ENCODE data around the gene DLG2. TPM values are rescaled to one million over a fixed set of nuclear protein-coding genes. Genes with fewer than 3 reads are reported as not detected.
"Not testable (repeated sequence)": the region's sequence is repeated elsewhere in the genome, so short reads cannot be mapped to it uniquely, and the experiment has no call there.

Gene DLG2
- polyA plus RNA-seq, 4 donors = 10.8 to 15.6 (median 12.2) TPM

- no peak for DNase-seq (ENCODE audit: low read depth in 4 of 4, low spot score in 2 of 4)
Measured at GRCh38 chr11:84812471-84812969, 814.6 kb downstream of the DLG2 start.

GRCh38 chr11:84806354-84806753 is 820.8 kb downstream of the DLG2 start:
- no peak for DNase-seq (ENCODE audit: low read depth in 4 of 4, low spot score in 2 of 4)

DNA sequence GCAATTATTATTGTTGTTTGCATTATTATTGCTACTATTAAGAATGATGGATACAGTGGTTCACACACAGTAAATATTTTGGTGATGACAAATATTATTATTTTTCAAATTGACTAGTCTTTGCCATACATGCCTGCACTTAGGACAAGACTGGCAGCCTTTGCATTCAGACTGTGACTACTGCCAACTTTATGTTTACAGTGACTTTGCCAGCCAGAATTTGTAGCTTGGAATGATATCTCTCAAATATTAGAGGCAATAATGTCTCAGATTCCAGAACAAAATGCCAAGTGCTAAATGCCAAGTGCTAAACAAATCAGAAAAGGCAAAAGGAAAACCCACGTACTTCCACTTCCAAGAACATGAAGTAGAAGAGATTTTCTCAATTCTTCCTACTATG is 823.1 kb downstream of the DLG2 start:
- no peak for DNase-seq (ENCODE audit: low read depth in 4 of 4, low spot score in 2 of 4)

GRCh38 chr11:84800755-84801346 is 826.3 kb downstream of the DLG2 start:
- no peak for DNase-seq (ENCODE audit: low read depth in 4 of 4, low spot score in 2 of 4)

DNA sequence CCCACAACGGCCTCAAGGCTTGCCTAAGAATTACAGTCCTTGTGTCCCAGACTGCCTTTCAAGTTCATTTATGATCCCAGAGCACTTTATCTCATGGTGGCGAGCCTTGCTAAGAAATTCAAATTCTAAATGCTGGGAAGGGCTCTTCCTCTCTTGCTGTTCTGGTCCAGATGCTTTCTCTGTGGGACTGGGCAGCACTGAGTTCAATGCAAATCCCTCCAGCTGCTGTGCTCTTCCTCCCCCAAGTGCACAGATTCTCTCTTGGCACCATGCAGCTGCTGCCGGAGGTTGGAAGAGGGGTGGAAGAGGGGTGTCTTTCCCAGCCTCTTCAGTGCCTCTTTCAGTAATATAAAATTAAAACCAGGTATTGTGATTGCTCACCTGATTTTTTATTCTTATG is 828.0 kb downstream of the DLG2 start:
- no peak for DNase-seq (ENCODE audit: low read depth in 4 of 4, low spot score in 2 of 4)

DNA sequence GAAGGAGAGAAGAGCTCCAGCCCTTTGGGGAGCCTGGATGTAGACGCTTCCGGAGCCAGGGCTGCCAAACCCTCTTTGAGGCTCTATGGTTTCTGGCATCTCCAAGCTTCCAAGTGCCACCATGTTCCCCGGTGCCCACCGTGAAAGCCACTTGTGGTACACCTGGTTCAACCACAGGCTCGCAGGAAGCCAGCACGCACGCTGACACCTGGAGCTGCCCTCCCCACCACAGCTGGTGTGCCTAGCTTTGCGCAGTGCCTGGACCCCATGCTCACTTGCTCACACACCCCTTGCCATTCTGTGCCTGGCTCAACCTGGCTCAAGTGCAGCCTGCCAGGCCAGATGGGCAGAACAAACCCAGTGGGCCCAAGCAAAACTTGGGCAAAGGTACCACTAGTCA is 831.4 kb downstream of the DLG2 start:
- no peak for DNase-seq (ENCODE audit: low read depth in 4 of 4, low spot score in 2 of 4)

- no peak for DNase-seq (ENCODE audit: low read depth in 4 of 4, low spot score in 2 of 4)
Measured at GRCh38 chr11:84794663-84795443, 832.3 kb downstream of the DLG2 start.

- DNase-seq (ENCODE audit: low read depth in 4 of 4, low spot score in 2 of 4) = no peak
Measured at GRCh38 chr11:84793318-84793717, 833.8 kb downstream of the DLG2 start.

- DNase-seq (ENCODE audit: low read depth in 4 of 4, low spot score in 2 of 4) = no peak
Measured at GRCh38 chr11:84790849-84791427, 836.2 kb downstream of the DLG2 start.

- DNase-seq (ENCODE audit: low read depth in 4 of 4, low spot score in 2 of 4) = no peak
Measured at GRCh38 chr11:84788220-84788619, 838.9 kb downstream of the DLG2 start.

DNA sequence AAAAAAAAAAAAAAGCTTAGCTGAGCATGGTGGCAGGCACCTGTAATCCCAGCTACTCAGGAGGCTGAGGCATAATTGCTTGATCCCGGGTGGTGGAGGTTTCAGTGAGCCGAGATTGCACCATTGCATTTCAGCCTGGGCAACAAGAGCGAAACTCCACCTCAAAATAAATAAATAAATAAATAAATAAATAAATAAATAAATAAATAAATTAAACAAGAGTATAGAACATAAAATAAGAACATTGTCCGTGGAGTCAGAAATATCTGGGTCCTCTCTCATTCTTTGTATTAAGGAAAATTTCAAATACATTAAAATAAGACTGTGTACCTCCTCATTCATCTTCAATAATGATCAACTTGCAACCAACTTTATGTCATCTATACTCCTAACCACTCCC is 843.0 kb downstream of the DLG2 start:
- not testable (repeated sequence) for DNase-seq (ENCODE audit: low read depth in 4 of 4, low spot score in 2 of 4)

DNA sequence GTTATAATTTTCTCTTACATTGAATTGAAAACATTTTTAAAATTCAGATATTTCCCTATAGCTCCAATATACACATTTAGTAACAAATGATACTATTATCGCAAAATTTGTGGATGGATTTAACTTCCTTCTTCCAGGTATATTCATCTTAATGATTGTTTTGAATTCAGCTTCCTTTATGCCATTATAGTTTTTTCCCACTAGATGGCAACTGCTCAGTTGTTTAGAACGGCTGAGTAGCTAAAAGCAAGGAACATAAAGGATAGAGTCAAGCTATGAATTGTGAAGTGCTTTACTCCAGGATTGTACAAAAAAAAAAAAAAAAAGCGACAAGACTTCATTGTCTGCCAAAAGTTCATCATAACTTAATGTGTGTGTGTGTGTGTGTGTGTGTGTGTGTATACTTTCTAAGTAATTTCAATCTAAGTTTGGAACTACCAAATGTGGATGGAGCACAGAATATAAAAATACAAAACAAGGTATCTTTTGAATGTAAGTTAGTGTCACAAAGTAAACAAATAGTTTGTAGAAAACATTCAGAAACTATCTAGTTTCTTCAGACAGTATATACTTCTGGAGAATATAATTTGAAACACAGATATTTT is 846.4 kb downstream of the DLG2 start:
- DNase-seq (ENCODE audit: low read depth in 4 of 4, low spot score in 2 of 4) = peak in 2 of 4 donors; percentile 6 to 19

GRCh38 chr11:84775503-84775902 is 851.6 kb downstream of the DLG2 start:
- DNase-seq (ENCODE audit: low read depth in 4 of 4, low spot score in 2 of 4) = no peak

- DNase-seq (ENCODE audit: low read depth in 4 of 4, low spot score in 2 of 4) = no peak
Measured at GRCh38 chr11:84763931-84764330, 863.2 kb downstream of the DLG2 start.

DNA sequence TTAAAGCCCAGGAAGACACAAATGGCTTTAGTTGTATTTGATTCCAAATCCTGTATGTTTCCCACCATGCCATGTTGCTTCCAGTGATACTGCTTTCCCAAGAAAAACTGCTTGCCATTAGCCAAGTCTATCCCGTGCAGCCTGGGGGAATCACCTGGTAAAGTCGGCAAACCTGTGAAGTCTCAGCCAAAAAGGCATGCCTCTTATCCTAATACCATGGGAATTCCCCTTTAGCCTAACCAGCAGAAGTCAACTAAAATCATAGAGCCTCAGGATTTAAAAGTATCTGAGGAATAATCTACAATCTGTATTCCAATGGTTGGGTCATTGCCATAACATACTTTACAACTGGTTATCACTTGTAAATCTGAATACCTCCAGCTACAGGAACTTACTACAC is 869.4 kb downstream of the DLG2 start:
- DNase-seq (ENCODE audit: low read depth in 4 of 4, low spot score in 2 of 4) = no peak

- DNase-seq (ENCODE audit: low read depth in 4 of 4, low spot score in 2 of 4) = no peak
Measured at GRCh38 chr11:84751371-84751770, 875.8 kb downstream of the DLG2 start.

DNA sequence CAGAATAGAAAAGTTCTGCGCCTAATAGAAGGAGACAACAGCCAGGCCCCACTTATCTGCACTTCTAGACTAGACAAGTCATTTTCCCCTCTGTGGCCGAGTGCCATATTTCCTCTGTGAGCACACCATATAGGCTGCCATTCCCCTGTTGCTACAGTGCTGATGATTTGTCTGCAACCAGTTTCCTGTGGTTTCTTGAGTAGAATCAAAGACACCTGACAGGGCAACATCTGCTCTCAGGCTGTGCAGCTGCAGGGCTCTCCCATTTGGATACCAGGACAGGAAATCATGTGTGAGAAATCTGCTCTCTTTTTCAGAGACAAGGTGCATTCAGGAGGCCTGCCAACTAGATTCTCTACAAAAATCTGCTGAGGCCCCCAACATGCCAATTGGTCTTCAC is 879.3 kb downstream of the DLG2 start:
- no peak for DNase-seq (ENCODE audit: low read depth in 4 of 4, low spot score in 2 of 4)

DNA sequence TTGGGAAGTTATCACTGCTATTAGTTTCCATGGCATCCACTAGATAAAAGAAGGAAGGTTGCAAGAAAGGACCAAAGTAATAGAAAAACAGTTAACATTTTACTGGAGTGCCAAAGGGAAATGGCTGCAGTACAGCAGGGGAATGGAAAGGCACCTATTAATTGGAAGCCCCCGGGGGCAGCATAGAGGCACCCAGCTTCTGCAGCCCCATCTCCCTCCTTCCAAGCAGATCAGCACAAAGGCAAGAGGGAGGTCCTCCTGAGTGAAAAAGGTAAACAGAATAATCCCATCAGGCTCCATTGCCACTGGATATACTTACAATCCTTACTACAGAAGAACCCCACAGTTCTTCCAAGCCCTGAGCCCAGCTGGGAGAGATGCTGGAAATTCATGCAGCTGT is 887.1 kb downstream of the DLG2 start:
- DNase-seq (ENCODE audit: low read depth in 4 of 4, low spot score in 2 of 4) = no peak

GRCh38 chr11:84724256-84724655 is 902.9 kb downstream of the DLG2 start:
- no peak for DNase-seq (ENCODE audit: low read depth in 4 of 4, low spot score in 2 of 4)

DNA sequence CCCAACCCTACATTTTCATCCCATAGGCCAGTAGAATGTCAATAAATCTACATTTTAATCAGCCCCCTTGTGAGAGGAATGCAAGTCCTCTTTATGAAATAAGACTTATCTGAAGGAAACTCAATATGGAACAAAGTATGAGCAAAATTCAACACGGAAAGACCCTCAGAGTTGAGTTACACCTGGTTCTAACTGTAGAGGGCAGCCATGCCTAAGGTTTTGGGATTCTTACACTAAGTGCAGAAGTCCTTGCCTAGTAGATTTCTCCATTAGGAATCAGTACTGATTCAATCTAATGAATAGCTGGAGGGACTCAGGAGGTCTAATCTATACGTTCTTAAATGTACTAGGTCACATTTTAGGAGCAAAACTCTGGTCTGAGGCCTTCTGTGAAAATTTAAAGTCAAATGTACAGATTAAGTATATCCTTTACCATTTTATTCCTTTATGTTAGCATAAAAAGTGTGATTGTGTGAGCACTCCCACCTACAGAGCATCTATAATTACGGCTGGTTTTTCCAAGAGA is 904.5 kb downstream of the DLG2 start:
- no peak for DNase-seq (ENCODE audit: low read depth in 4 of 4, low spot score in 2 of 4)

GRCh38 chr11:84721561-84721961 is 905.6 kb downstream of the DLG2 start:
- no peak for DNase-seq (ENCODE audit: low read depth in 4 of 4, low spot score in 2 of 4)
